ENCODE measurements around the gene RXRA.

DNA sequence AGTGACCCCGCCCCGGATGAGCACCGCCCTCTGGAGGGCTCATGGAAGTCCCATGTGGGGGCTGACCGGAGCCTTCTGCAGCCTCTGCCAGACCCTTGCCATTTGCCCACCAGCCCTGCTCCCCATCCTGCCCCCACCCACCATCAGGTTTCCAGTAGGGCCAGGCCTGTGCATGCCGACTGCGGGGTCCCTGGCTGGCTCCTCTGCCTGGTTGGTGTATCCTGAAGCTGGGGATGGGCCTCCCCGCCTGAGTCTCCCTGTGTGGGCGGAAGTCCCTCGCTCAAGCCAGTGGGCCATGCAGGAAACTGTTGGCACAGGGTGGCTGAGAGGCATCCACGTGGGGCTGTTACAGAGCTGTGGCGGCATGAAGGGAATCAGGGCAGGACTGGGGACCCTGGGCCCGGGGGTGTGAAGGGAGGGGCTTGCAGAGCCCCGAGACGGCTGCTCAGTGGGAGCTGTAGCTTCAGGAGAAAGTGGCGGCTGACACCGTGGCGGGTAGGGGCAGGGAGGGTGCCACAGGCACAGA is 88.7 kb downstream of the RXRA start:
- TF ChIP-seq CTCF (IDR thresholded peaks at IDR 0.05; ENCODE audit: borderline replicate concordance, extremely low read depth, low read length, poor library complexity, severe bottlenecking) = no peak
- no peak for TF ChIP-seq EZH2 (IDR thresholded peaks at IDR 0.05; ENCODE audit: borderline replicate concordance, low read depth, low read length, severe bottlenecking)
